Upper lobe of left lung (tissue), 6 donors: ENCODE results near the gene ZNF747. TPM values are rescaled to one million over a fixed set of nuclear protein-coding genes. Genes with fewer than 3 reads are reported as not detected.

Experiments
- ATAC-seq, 2 donors: fragments of 200-7000 bp; cut with Tn5 transposase; one replicate each; pipeline ENCODE4 v1.9.1; 2022; ENCODE audit warnings: mild to moderate bottlenecking in 2 of 2, moderate library complexity in 2 of 2; ENCODE audit not compliant: low FRiP score in 2 of 2
- DNase-seq, 2 donors: peaks; one replicate each; pipeline ENCODE4 v3.0.0-alpha.2; 2019 to 2020
- H3K27ac ChIP-seq, 4 donors: fragments of 200-600 bp; sonication (generic); one replicate each; pipeline ENCODE4 v1.5.1; 2016 to 2019
- H3K27me3 ChIP-seq, 4 donors: fragments of 200-600 bp; sonication (generic); one replicate each; pipeline ENCODE4 v1.5.1; 2017 to 2019
- H3K36me3 ChIP-seq, 4 donors: fragments of 200-600 bp; sonication (generic); one replicate each; pipeline ENCODE4 v1.5.1; 2016 to 2019
- H3K4me1 ChIP-seq, 4 donors: fragments of 200-600 bp; sonication (generic); one replicate each; pipeline ENCODE4 v1.5.1; 2018 to 2019
- H3K4me3 ChIP-seq, 4 donors: fragments of 200-600 bp; sonication (generic); one replicate each; pipeline ENCODE4 v1.5.1; 2017 to 2019; ENCODE audit warnings: mild to moderate bottlenecking in 2 of 4, moderate library complexity in 1 of 4
- H3K9me3 ChIP-seq, 4 donors: fragments of 200-600 bp; sonication (generic); one replicate each; pipeline ENCODE4 v1.5.1; 2018 to 2019
- CTCF ChIP-seq, 6 experiments: fragments of 450-650 bp in 4 of 6; fragments of 200-600 bp in 2 of 6; sonication (generic) in 2 of 6; IDR thresholded peaks; one replicate each; pipeline ENCODE4 v1.5.1; 2016 to 2019; ENCODE audit warnings: antibody characterized with exemption in 6 of 6
- EP300 ChIP-seq, 4 donors: sonication (generic); formaldehyde crosslinking; IDR thresholded peaks; one replicate each; pipeline ENCODE4 v1.5.1; 2017; ENCODE audit warnings: antibody characterized with exemption in 4 of 4, control low read depth in 2 of 4
- POLR2A ChIP-seq, 4 donors: fragments of 450-650 bp; IDR thresholded peaks; one replicate each; pipeline ENCODE4 v1.5.1; 2016 to 2017; ENCODE audit warnings: antibody characterized with exemption in 4 of 4, mild to moderate bottlenecking in 2 of 4
- POLR2AphosphoS5 ChIP-seq, 2 donors: sonication (generic); formaldehyde crosslinking; IDR thresholded peaks; one replicate each; pipeline ENCODE4 v1.5.1; 2017; ENCODE audit warnings: antibody characterized with exemption in 2 of 2
- WGBS, 2 donors: methylation state at CpG; one replicate each; pipeline ENCODE4 v1.1.5; 2017 to 2018; 5-methylcytosine and 5-hydroxymethylcytosine counted together
- total RNA-seq, 6 donors: library from RNA; depleted of rRNA in 4 of 6; stranded (reverse); fragments of >200 nt in 4 of 6; gene quantifications; one replicate each; pipeline versions ENCODE4 v1.1.0 to v1.2.1, GENCODE V29; 2016 to 2021
- donor health status: DM: no; HTN: no; CAD: no; lungs with moderate emphysema.
- donor health status: DM: no; HTN: yes; CAD: no; lungs with severe emphysema.

The ZNF747 gene
- total RNA-seq, 6 donors from 2014 or later = 11.0 to 15.5 (median 11.5) TPM

GRCh38 chr16:30526823-30527634, 7.6 kb downstream of the ZNF747 start:
- ATAC-seq = peak; percentile 96 to 97
- peak; percentile 97 to 99 for DNase-seq
- Histone ChIP-seq H3K27me3 (no peaks in the 10 kb centered on the region), H3K4me3 (peak overlapping the region; percentile 54 to 93 (median 84)), H3K9me3 (no peaks in the 10 kb centered on the region), H3K4me1 (peaks cover 11 to 45% (median 23%) of the 10 kb centered on the region in 4 donors), H3K27ac (peak overlapping the region; percentile 96 to 99 (median 98)), H3K36me3 (peaks cover 0 to 29% (median 12%) of the 10 kb centered on the region in 4 donors)
- TF ChIP-seq CTCF (IDR thresholded peaks at IDR 0.05) = peak; percentile 20 to 70 (median 56)
- TF ChIP-seq POLR2A (IDR thresholded peaks at IDR 0.05) = peak in 3 of 4 donors; percentile 68 to 87 (median 76)
- no peak for TF ChIP-seq EP300 (IDR thresholded peaks at IDR 0.05)
- peak; percentile 66 to 81 for TF ChIP-seq POLR2AphosphoS5 (IDR thresholded peaks at IDR 0.05)
- 0 to 1% methylated on average over 9 to 36 of the region's 79 CpGs for WGBS, 2 donors

DNA sequence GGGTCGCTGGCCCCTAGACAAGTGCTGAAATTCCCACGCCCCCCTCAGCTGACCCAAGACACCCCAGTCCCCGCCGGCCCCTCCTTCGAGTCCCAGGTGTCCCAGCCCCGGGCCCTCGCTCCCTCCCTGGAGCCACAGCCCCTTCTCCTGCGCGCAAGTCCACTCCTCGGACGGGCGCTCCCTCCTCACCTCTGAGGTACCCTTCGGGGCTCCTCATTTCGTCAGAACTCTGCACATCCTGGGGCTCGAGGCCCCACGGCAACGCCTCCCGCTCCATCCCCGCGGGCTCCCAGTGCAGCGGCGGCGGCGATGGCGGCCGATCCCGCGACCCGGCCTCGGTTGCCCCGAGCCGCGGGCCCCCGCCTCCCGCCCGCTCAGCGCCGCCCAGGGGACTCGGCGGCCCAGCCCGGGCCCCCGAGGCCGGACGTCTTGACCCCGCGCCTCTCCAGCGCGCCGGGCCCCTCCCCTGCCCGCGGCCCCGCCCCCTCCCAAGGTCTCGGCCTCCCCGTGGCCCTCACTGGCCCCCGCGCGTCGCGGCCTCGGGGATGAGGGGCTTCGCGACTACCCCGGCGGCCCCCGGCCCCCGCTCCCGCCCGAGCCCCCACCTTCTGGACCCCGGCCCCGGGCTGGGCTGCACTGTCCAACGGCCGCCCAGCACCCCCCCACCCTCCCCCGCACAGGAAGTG, 8.4 kb downstream of the ZNF747 start, which contains the start of gene ZNF768:
ZNF768 (minus strand) TSS at position 430 of the 686 bp plus-strand sequence; CDS start at position 277, 153 bp downstream.
- 0 to 1% methylated on average over 1 to 18 of the region's 73 CpGs for WGBS, 2 donors
- TF ChIP-seq POLR2A (IDR thresholded peaks at IDR 0.05) (peak in 1 of 4 donors; percentile 1), CTCF (IDR thresholded peaks at IDR 0.05) (no peak), POLR2AphosphoS5 (IDR thresholded peaks at IDR 0.05) (no peak)
- peaks cover 0 to 22% (median 8%) of the 10 kb centered on the region in 4 donors for H3K36me3 ChIP-seq
- peaks cover 11 to 45% (median 23%) of the 10 kb centered on the region in 4 donors for H3K4me1 ChIP-seq
- peak within 1 kb of the TSS; percentile 96 to 99 (median 98) for H3K27ac ChIP-seq
- peak in 1 of 2 donors; percentile 52 for DNase-seq
- no peaks in the 10 kb centered on the region for H3K27me3 ChIP-seq
- no peaks in the 10 kb centered on the region for H3K9me3 ChIP-seq
- ATAC-seq = peak in 1 of 2 donors; percentile 67
- H3K4me3 ChIP-seq = peak within 1 kb of the TSS; percentile 54 to 93 (median 84)

GRCh38 chr16:30525844-30526136, 8.9 kb downstream of the ZNF747 start:
- Histone ChIP-seq H3K9me3 (no peaks in the 10 kb centered on the region), H3K27ac (peak overlapping the region; percentile 96 to 99 (median 98)), H3K27me3 (no peaks in the 10 kb centered on the region), H3K4me1 (peaks cover 11 to 45% (median 23%) of the 10 kb centered on the region in 4 donors), H3K36me3 (peaks cover 0 to 17% (median 8%) of the 10 kb centered on the region in 4 donors), H3K4me3 (peak overlapping the region; percentile 38 to 93 (median 84))
- ATAC-seq (no peak), DNase-seq (no peak)
- TF ChIP-seq POLR2A (IDR thresholded peaks at IDR 0.05) (no peak), EP300 (IDR thresholded peaks at IDR 0.05) (no peak), CTCF (IDR thresholded peaks at IDR 0.05) (no peak), POLR2AphosphoS5 (IDR thresholded peaks at IDR 0.05) (no peak)
- WGBS, 2 donors = 52 to 59% methylated on average over 4 of the region's 4 CpGs

GRCh38 chr16:30524575-30525568, 9.8 kb downstream of the ZNF747 start:
- peaks cover 0 to 12% (median 8%) of the 10 kb centered on the region in 4 donors for H3K36me3 ChIP-seq
- no peak overlapping the region for H3K4me3 ChIP-seq
- H3K9me3 ChIP-seq = no peaks in the 10 kb centered on the region
- TF ChIP-seq POLR2AphosphoS5 (IDR thresholded peaks at IDR 0.05) (no peak), CTCF (IDR thresholded peaks at IDR 0.05) (no peak), EP300 (IDR thresholded peaks at IDR 0.05) (no peak), POLR2A (IDR thresholded peaks at IDR 0.05) (no peak)
- H3K4me1 ChIP-seq = peaks cover 11 to 40% (median 21%) of the 10 kb centered on the region in 4 donors
- H3K27ac ChIP-seq = no peak overlapping the region
- DNase-seq (peak in 1 of 2 donors; percentile 84), ATAC-seq (no peak)
- whole genome bisulfite sequencing, 2 donors = 92 to 97% methylated on average over 5 to 52 of the region's 60 CpGs
- no peaks in the 10 kb centered on the region for H3K27me3 ChIP-seq
